A549 (cell line): ENCODE results near the gene ZNF672. TPM values are rescaled to one million over a fixed set of nuclear protein-coding genes. Genes with fewer than 3 reads are reported as not detected.
"Not testable (repeated sequence)": the region's sequence is repeated elsewhere in the genome, so short reads cannot be mapped to it uniquely, and the experiment has no call there.

Source experiments
- ATAC-seq, 2 experiments: fragments of 200-7000 bp in 1 of 2; fragments of >200 bp in 1 of 2; cut with Nextera tagmentation in 1 of 2; cut with Tn5 transposase in 1 of 2; 3 replicates each; pipeline versions ENCODE4 v1.8.0 to v1.9.1; 2018 to 2020; ENCODE audit warnings: mild to moderate bottlenecking in 1 of 2, moderate library complexity in 1 of 2
- CTCF ChIA-PET: fragments of 300-600 bp; sonication (Branson Sonifier 250); formaldehyde crosslinking; extraction: SDS; loops from one replicate; lab custom pipeline; 2021; ENCODE audit warnings: antibody characterized with exemption, inconsistent platforms; lab: Yijun Ruan, JAX
- POLR2A ChIA-PET: fragments of 350-600 bp; formaldehyde crosslinking; extraction: SDS; loops from one replicate; lab custom pipeline; 2021; ENCODE audit warnings: antibody characterized with exemption, inconsistent platforms; lab: Yijun Ruan, JAX
- DNase-seq, 2 experiments: peaks; one replicate each; pipeline versions ENCODE4 v3.0.0 to v3.0.0-alpha.2; 2011 to 2016; ENCODE audit warnings: low read depth in 1 of 2, low spot score in 1 of 2
- FAIRE-seq: peaks from 2 replicates; lab custom pipeline; 2011; peaks lifted over from hg19 to GRCh38; lab: Jason Lieb, UNC
- H3K27ac ChIP-seq, 2 experiments: fragments of >200 bp; sonication (Bioruptor Twin); formaldehyde crosslinking; 3 replicates each; pipeline ENCODE4 v1.5.1; 2016 to 2017
- H3K4me1 ChIP-seq: fragments of >200 bp; sonication (Bioruptor Twin); formaldehyde crosslinking; 3 replicates; pipeline ENCODE4 v1.6.1; 2016
- H3K4me2 ChIP-seq: fragments of >200 bp; sonication (Bioruptor Twin); formaldehyde crosslinking; 3 replicates; pipeline ENCODE4 v1.6.1; 2016
- H3K4me3 ChIP-seq: fragments of >200 bp; sonication (Bioruptor Twin); formaldehyde crosslinking; 3 replicates; pipeline ENCODE4 v1.5.1; 2016
- H3K9me3 ChIP-seq: fragments of >200 bp; sonication (Bioruptor Twin); formaldehyde crosslinking; 3 replicates; pipeline ENCODE4 v1.6.1; 2016
- BHLHE40 ChIP-seq: IDR thresholded peaks from 2 replicates; pipeline ENCODE4 v1.6.1; 2012; ENCODE audit warnings: low read depth, low read length, inconsistent platforms
- CBX8 ChIP-seq: fragments of 200-600 bp; sonication (generic); IDR thresholded peaks from 2 replicates; pipeline ENCODE4 v1.6.1; 2016
- CHD2 ChIP-seq: fragments of 150-350 bp; IDR thresholded peaks from 2 replicates; pipeline ENCODE4 v1.6.1; 2014; ENCODE audit warnings: low read length; ENCODE audit not compliant: partially characterized antibody
- CHD4 ChIP-seq: fragments of 200-600 bp; sonication (generic); IDR thresholded peaks from 2 replicates; pipeline ENCODE4 v1.6.1; 2016; ENCODE audit warnings: antibody characterized with exemption, mild to moderate bottlenecking, borderline replicate concordance
- FOSB ChIP-seq: fragments of 250-450 bp; sonication (Bioruptor Pico); IDR thresholded peaks from 2 replicates; pipeline ENCODE4 v1.5.0; 2020; ENCODE audit warnings: mild to moderate bottlenecking, moderate library complexity
- FOSL2 ChIP-seq, 2 experiments: fragments of 450-650 bp in 1 of 2; fragments of >200 bp in 1 of 2; sonication (Bioruptor Twin) in 1 of 2; formaldehyde crosslinking; IDR thresholded peaks; 2 replicates each; pipeline versions ENCODE4 v1.5.0 to v1.6.1; 2016 to 2020; ENCODE audit warnings: mild to moderate bottlenecking in 1 of 2, moderate library complexity in 1 of 2
- HDAC2 ChIP-seq: fragments of 200-600 bp; sonication (generic); IDR thresholded peaks from 2 replicates; pipeline ENCODE4 v1.6.1; 2016
- HOXB13 ChIP-seq: fragments of 250-450 bp; sonication (Bioruptor Pico); IDR thresholded peaks from 2 replicates; pipeline ENCODE4 v1.5.0; 2020; ENCODE audit warnings: low read depth, mild to moderate bottlenecking, moderate library complexity
- JUNB ChIP-seq: fragments of >200 bp; sonication (Bioruptor Twin); formaldehyde crosslinking; IDR thresholded peaks from 2 replicates; pipeline ENCODE4 v1.6.1; 2016
- KDM1A ChIP-seq: fragments of 200-600 bp; sonication (generic); IDR thresholded peaks from 2 replicates; pipeline ENCODE4 v1.6.1; 2016; ENCODE audit warnings: low read depth, mild to moderate bottlenecking
- MAFK ChIP-seq: fragments of 450-650 bp; IDR thresholded peaks from 2 replicates; pipeline ENCODE4 v1.6.1; 2014; ENCODE audit not compliant: partially characterized antibody
- MAZ ChIP-seq: fragments of 150-350 bp; IDR thresholded peaks from 2 replicates; pipeline ENCODE4 v1.6.1; 2014; ENCODE audit warnings: antibody characterized with exemption, low read depth, low read length, borderline replicate concordance
- PHF8 ChIP-seq: fragments of 200-600 bp; sonication (generic); IDR thresholded peaks from 2 replicates; pipeline ENCODE4 v1.6.1; 2016; ENCODE audit warnings: low read depth, mild to moderate bottlenecking, antibody characterized with exemption, moderate library complexity, borderline replicate concordance
- POLR2AphosphoS2 ChIP-seq: conservative IDR thresholded peaks from 2 replicates; pipeline ENCODE4 v1.6.1; 2012; ENCODE audit warnings: low read length, improper control_type of control experiment, inconsistent platforms
- RARB ChIP-seq: fragments of 250-450 bp; sonication (Bioruptor Pico); IDR thresholded peaks from 2 replicates; pipeline ENCODE4 v1.8.0; 2021; ENCODE audit warnings: mild to moderate bottlenecking, moderate library complexity
- RCOR1 ChIP-seq: fragments of 150-350 bp; IDR thresholded peaks from 2 replicates; pipeline ENCODE4 v1.6.1; 2014; ENCODE audit warnings: antibody characterized with exemption, low read length, low read depth
- SMC3 ChIP-seq: fragments of >200 bp; sonication (Bioruptor Twin); formaldehyde crosslinking; IDR thresholded peaks from 3 replicates; pipeline ENCODE4 v1.6.1; 2018; ENCODE audit warnings: inconsistent platforms
- TFCP2L1 ChIP-seq: fragments of 250-450 bp; sonication (Bioruptor Pico); IDR thresholded peaks from 2 replicates; pipeline ENCODE4 v1.5.0; 2021; ENCODE audit warnings: mild to moderate bottlenecking
- ZFP36 ChIP-seq: fragments of 450-650 bp; IDR thresholded peaks from 2 replicates; pipeline ENCODE4 v1.6.1; 2014; ENCODE audit warnings: borderline replicate concordance; ENCODE audit not compliant: partially characterized antibody
- ZSCAN20 ChIP-seq: fragments of 250-450 bp; sonication (Bioruptor Pico); IDR thresholded peaks from 2 replicates; pipeline ENCODE4 v1.8.0; 2022; ENCODE audit warnings: mild to moderate bottlenecking, moderate library complexity
- WGBS: methylation state at CpG from one replicate; pipeline ENCODE4 v1.1.6; 2017; ENCODE audit errors: missing lambda C conversion rate; 5-methylcytosine and 5-hydroxymethylcytosine counted together
- polyA plus RNA-seq, 4 experiments: library from polyadenylated mRNA; depleted of rRNA in 3 of 4; stranded (reverse); fragments of >200 nt; fragmentation: RNase III in 1 of 4; extraction: RNeasy Plus Mini Kit Qiagen cat#74134 plus additional on column Dnase treatment in 1 of 4; gene quantifications; 2 replicates in 3 of 4; 3 replicates in 1 of 4; pipeline ENCODE4 v1.2.3, GENCODE V29; 2011 to 2017
- TF ChIP-seq, protein P1 (sequence below): fragments of >200 bp; sonication (Bioruptor Twin); formaldehyde crosslinking; IDR thresholded peaks from 3 replicates; pipeline ENCODE4 v1.6.1; 2016
- TF ChIP-seq, protein P2 (sequence below): fragments of >200 bp; sonication (Bioruptor Twin); formaldehyde crosslinking; IDR thresholded peaks from 2 replicates; pipeline ENCODE4 v1.6.1; 2016
- TF ChIP-seq, protein P3 (sequence below): IDR thresholded peaks from 2 replicates; pipeline ENCODE4 v1.6.1; 2012
- TF ChIP-seq, protein P4 (sequence below): fragments of 250-450 bp; sonication (Bioruptor Pico); IDR thresholded peaks from 2 replicates; pipeline ENCODE4 v1.5.0; 2020; ENCODE audit warnings: low read depth, mild to moderate bottlenecking, moderate library complexity

The ZNF672 gene
- polyA plus RNA-seq, 2 of the 4 experiments (the other 2 are of a cell fraction), result 18.9 to 20.6 TPM

DNA sequence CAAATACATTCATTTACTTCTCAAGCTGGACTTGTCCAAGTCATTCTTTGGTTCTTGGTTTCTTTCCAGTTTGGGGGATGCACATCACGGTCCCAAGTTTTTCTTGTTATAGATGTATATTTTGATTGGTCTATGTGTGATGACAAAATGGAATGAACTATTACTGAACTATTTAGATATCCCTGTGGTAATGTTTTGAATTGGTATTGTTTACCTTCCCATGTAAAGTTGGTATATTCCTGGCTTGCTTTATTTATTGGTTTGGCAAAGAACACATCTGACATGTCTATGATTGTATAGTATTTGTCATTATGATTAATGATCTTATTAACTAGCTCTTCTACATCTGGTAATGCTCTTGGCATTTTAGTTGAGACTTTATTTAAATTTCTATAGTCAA lies 43.2 kb downstream of the ZNF672 start:
- Histone ChIP-seq H3K9me3 (no peaks in the 10 kb centered on the region), H3K4me3 (no peak overlapping the region), H3K27ac (no peak overlapping the region), H3K4me2 (no peak overlapping the region), H3K4me1 (no peaks in the 10 kb centered on the region)
- ChIA-PET CTCF (no interaction called here), POLR2A (interaction anchor here (0.7 kb wide), 1 partner anchor 8 kb away, joined by 3 read pairs; no protein-coding TSS in a partner anchor)
- ATAC-seq, result no peak
- WGBS, result 15% methylated on average over 1 of the region's 1 CpG
- no peak for FAIRE-seq
- no peak for TF ChIP-seq BHLHE40
- TF ChIP-seq FOSB (CRISPR knock-in tag), result no peak
- TF ChIP-seq ZFP36, result no peak
- TF ChIP-seq KDM1A, result no peak
- TF ChIP-seq MAFK, result no peak
- TF ChIP-seq JUNB, result no peak
- TF ChIP-seq, protein P1, sequence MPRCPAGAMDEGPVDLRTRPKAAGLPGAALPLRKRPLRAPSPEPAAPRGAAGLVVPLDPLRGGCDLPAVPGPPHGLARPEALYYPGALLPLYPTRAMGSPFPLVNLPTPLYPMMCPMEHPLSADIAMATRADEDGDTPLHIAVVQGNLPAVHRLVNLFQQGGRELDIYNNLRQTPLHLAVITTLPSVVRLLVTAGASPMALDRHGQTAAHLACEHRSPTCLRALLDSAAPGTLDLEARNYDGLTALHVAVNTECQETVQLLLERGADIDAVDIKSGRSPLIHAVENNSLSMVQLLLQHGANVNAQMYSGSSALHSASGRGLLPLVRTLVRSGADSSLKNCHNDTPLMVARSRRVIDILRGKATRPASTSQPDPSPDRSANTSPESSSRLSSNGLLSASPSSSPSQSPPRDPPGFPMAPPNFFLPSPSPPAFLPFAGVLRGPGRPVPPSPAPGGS, result no peak
- TF ChIP-seq CHD4, result no peak
- TF ChIP-seq SMC3, result no peak
- no peak for TF ChIP-seq FOSL2 (IDR thresholded peaks at IDR 0.05)
- TF ChIP-seq FOSL2 (CRISPR knock-in tag; IDR thresholded peaks at IDR 0.05), result no peak
- no peak for TF ChIP-seq POLR2AphosphoS2
- no peak for DNase-seq

DNA sequence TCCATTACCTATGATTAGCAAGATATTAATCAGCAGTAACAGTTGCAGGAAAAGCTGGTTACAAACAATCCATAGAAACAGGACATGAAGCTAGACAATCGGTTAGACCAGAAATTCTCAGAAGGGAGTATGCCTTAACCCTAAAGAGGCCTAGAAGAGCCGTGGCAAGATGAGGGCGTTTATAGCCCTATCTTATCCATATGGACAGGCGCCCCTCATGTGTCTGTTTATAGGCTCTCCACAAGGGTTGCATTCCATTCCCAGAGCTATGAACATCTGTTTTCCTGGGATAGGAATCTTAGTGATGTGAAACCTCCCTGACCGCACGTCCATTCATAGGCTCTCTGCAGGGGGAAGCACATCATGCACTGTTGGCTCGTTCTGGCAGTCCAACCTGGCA lies 44.4 kb downstream of the ZNF672 start:
- not testable (repeated sequence) for H3K4me1 ChIP-seq, H3K4me2 ChIP-seq, ATAC-seq, FAIRE-seq, H3K27ac ChIP-seq, H3K4me3 ChIP-seq, DNase-seq, H3K9me3 ChIP-seq
- ChIA-PET CTCF (interaction anchor here (1.1 kb wide), 1 partner anchor 23 kb away, joined by 3 read pairs; no protein-coding TSS in a partner anchor), POLR2A (interaction anchor here (1.1 kb wide), 1 partner anchor 24 kb away, joined by 3 read pairs; the partner anchor contains the start of gene PGBD2)
- 47% methylated on average over 7 of the region's 7 CpGs for WGBS

DNA sequence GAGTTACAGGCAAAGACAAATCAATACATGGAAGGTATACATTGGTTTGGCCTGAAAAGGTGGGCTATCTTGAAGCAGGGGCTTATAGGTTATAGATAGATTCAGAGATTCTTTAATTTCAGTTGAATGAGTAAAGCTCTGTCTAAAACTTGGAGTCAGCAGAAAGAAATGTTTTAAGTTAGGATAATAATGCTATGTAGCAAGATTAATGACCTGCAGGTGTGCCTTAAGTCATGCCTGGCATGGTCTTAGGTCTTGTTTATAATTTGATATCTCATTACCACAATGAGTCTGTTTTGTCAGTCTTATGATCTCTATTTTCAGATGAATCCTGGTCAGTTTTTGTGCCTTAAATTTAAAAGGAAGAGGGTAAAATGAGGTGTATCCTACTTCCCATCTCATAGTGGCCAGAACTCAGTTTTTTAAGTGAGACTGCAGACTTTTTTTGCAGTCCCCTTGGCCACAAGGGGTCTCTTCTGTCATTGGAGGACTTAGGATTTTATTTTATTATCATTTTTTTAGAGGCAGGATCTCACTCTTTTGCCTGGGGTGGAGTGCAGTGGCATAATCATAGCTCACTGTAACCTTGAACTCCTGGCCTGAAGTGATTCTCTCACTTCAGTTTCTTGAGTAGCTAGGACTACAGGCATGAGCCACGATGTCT lies 46.7 kb downstream of the ZNF672 start:
- Histone ChIP-seq H3K27ac (no peak overlapping the region), H3K4me3 (no peak overlapping the region)
- TF ChIP-seq CBX8 (no peak), PHF8 (no peak), HOXB13 (CRISPR knock-in tag) (no peak), MAFK (no peak), FOSB (CRISPR knock-in tag) (no peak), MAZ (no peak), RCOR1 (no peak), ZSCAN20 (CRISPR knock-in tag) (no peak), TFCP2L1 (CRISPR knock-in tag) (no peak), CHD2 (no peak), HDAC2 (no peak), RARB (CRISPR knock-in tag) (no peak)
- TF ChIP-seq, protein P2, sequence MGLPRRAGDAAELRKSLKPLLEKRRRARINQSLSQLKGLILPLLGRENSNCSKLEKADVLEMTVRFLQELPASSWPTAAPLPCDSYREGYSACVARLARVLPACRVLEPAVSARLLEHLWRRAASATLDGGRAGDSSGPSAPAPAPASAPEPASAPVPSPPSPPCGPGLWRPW, result no peak
- TF ChIP-seq, protein P3, sequence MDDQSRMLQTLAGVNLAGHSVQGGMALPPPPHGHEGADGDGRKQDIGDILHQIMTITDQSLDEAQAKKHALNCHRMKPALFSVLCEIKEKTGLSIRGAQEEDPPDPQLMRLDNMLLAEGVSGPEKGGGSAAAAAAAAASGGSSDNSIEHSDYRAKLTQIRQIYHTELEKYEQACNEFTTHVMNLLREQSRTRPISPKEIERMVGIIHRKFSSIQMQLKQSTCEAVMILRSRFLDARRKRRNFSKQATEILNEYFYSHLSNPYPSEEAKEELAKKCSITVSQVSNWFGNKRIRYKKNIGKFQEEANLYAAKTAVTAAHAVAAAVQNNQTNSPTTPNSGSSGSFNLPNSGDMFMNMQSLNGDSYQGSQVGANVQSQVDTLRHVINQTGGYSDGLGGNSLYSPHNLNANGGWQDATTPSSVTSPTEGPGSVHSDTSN, result no peak
- TF ChIP-seq, protein P4, sequence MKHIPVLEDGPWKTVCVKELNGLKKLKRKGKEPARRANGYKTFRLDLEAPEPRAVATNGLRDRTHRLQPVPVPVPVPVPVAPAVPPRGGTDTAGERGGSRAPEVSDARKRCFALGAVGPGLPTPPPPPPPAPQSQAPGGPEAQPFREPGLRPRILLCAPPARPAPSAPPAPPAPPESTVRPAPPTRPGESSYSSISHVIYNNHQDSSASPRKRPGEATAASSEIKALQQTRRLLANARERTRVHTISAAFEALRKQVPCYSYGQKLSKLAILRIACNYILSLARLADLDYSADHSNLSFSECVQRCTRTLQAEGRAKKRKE (CRISPR knock-in tag), result no peak
- TF ChIP-seq, protein P1, result no peak
- TF ChIP-seq, all 56 proteins: peak for 0
- ChIA-PET CTCF (interaction anchor here (0.7 to 2.6 kb wide), 5 partner anchors 13 to 1481 kb away, joined by 3 to 11 read pairs (median 3); partner anchors contain the start of gene PGBD2), POLR2A (no interaction called here)
- ATAC-seq (peak in 1 of 2 experiments; percentile 49; a peak in 2 of 6 replicates), DNase-seq (no peak), FAIRE-seq (no peak)
- H3K4me2 ChIP-seq, result no peak overlapping the region
- no peaks in the 10 kb centered on the region for H3K4me1 ChIP-seq
- 2% methylated on average over 1 of the region's 1 CpG for WGBS
- H3K9me3 ChIP-seq, result no peaks in the 10 kb centered on the region
